ENCODE data around the gene LCP2.

The LCP2 gene

GRCh38 chr5:170301149-170301548, 3.6 kb upstream of the LCP2 start:
- H3K9me3 ChIP-seq (ENCODE audit: severe bottlenecking): no peaks in the 10 kb centered on the region
- no peak for DNase-seq
- no peak overlapping the region for H3K4me3 ChIP-seq (ENCODE audit: low read depth, low read length)
- TF ChIP-seq CTCF (IDR thresholded peaks at IDR 0.05; ENCODE audit: low read depth, low read length): no peak
- no peak overlapping the region for H3K27ac ChIP-seq
- no peaks in the 10 kb centered on the region for H3K36me3 ChIP-seq
- peaks cover 87% of the 10 kb centered on the region for H3K27me3 ChIP-seq (ENCODE audit: insufficient read depth, low read depth, severe bottlenecking)

- TF ChIP-seq CTCF (IDR thresholded peaks at IDR 0.05; ENCODE audit: low read depth, low read length): no peak
- no peaks in the 10 kb centered on the region for H3K9me3 ChIP-seq (ENCODE audit: severe bottlenecking)
- no peak overlapping the region for H3K4me3 ChIP-seq (ENCODE audit: low read depth, low read length)
- H3K27me3 ChIP-seq (ENCODE audit: insufficient read depth, low read depth, severe bottlenecking): peaks cover 87% of the 10 kb centered on the region
- no peak for DNase-seq
- no peaks in the 10 kb centered on the region for H3K36me3 ChIP-seq
- no peak overlapping the region for H3K27ac ChIP-seq
Measured at GRCh38 chr5:170300361-170301013, 2.9 kb upstream of the LCP2 start.

GRCh38 chr5:170296935-170297588, 515 bp downstream of the LCP2 start:
- Histone ChIP-seq H3K27me3 (ENCODE audit: insufficient read depth, low read depth, severe bottlenecking) (peaks cover 73% of the 10 kb centered on the region), H3K4me3 (ENCODE audit: low read depth, low read length) (no peak overlapping the region), H3K9me3 (ENCODE audit: severe bottlenecking) (no peaks in the 10 kb centered on the region), H3K36me3 (no peaks in the 10 kb centered on the region), H3K27ac (no peak overlapping the region)
- no peak for TF ChIP-seq CTCF (IDR thresholded peaks at IDR 0.05; ENCODE audit: low read depth, low read length)
- DNase-seq: no peak

- no peak overlapping the region for H3K27ac ChIP-seq
- TF ChIP-seq CTCF (IDR thresholded peaks at IDR 0.05; ENCODE audit: low read depth, low read length): no peak
- peaks cover 74% of the 10 kb centered on the region for H3K27me3 ChIP-seq (ENCODE audit: insufficient read depth, low read depth, severe bottlenecking)
- H3K4me3 ChIP-seq (ENCODE audit: low read depth, low read length): no peak overlapping the region
- H3K36me3 ChIP-seq: no peaks in the 10 kb centered on the region
- no peaks in the 10 kb centered on the region for H3K9me3 ChIP-seq (ENCODE audit: severe bottlenecking)
- DNase-seq: no peak
Measured at GRCh38 chr5:170296036-170296934, 1.3 kb downstream of the LCP2 start.

- no peaks in the 10 kb centered on the region for H3K36me3 ChIP-seq
- no peak overlapping the region for H3K4me3 ChIP-seq (ENCODE audit: low read depth, low read length)
- H3K27ac ChIP-seq: no peak overlapping the region
- no peak for TF ChIP-seq CTCF (IDR thresholded peaks at IDR 0.05; ENCODE audit: low read depth, low read length)
- H3K27me3 ChIP-seq (ENCODE audit: insufficient read depth, low read depth, severe bottlenecking): peaks cover 58% of the 10 kb centered on the region
- no peaks in the 10 kb centered on the region for H3K9me3 ChIP-seq (ENCODE audit: severe bottlenecking)
- no peak for DNase-seq
Measured at GRCh38 chr5:170294556-170294955, 3.0 kb downstream of the LCP2 start.
